H1 (cell line): ENCODE data around the gene FAM209A. TPM values are rescaled to one million over a fixed set of nuclear protein-coding genes. Genes with fewer than 3 reads are reported as not detected.

Source experiments
- CTCF ChIA-PET: fragments of 300-600 bp; sonication (Branson Sonifier 250); formaldehyde crosslinking; loops from one replicate; lab custom pipeline; 2021; ENCODE audit not compliant: partially characterized antibody; lab: Charles Lee
- POLR2A ChIA-PET: fragments of 300-600 bp; sonication (Branson Sonifier 250); formaldehyde crosslinking; loops from one replicate; lab custom pipeline; 2021; ENCODE audit warnings: inconsistent platforms; ENCODE audit not compliant: partially characterized antibody; lab: Charles Lee
- DNase-seq, 2 experiments: peaks; one replicate each; pipeline versions ENCODE4 v3.0.0 to v3.0.0-alpha.2; 2010 to 2022; ENCODE audit warnings: low spot score in 2 of 2, low read depth in 1 of 2, mixed read lengths in 1 of 2
- FAIRE-seq: peaks from 2 replicates; lab custom pipeline; 2011; peaks lifted over from hg19 to GRCh38; lab: Jason Lieb, UNC
- H2AFZ ChIP-seq: 2 replicates; pipeline ENCODE4 v1.8.1; 2012; ENCODE audit warnings: low read length, inconsistent platforms
- H2AK5ac ChIP-seq: 2 replicates; pipeline ENCODE4 v1.6.1; 2013; ENCODE audit warnings: low read depth, low read length
- H2BK120ac ChIP-seq: replicated peaks from 2 replicates; pipeline ENCODE3; 2013; ENCODE audit warnings: low read depth, low read length, inconsistent platforms
- H2BK12ac ChIP-seq: 2 replicates; pipeline ENCODE4 v1.6.1; 2013; ENCODE audit warnings: low read depth, low read length
- H2BK15ac ChIP-seq: 2 replicates; pipeline ENCODE4 v1.6.1; 2013; ENCODE audit warnings: low read length
- H2BK20ac ChIP-seq: 2 replicates; pipeline ENCODE4 v1.6.1; 2013; ENCODE audit warnings: low read length
- H2BK5ac ChIP-seq: 2 replicates; pipeline ENCODE4 v1.6.1; 2013; ENCODE audit warnings: low read depth, low read length
- H3K14ac ChIP-seq: 2 replicates; pipeline ENCODE4 v1.6.1; 2013; ENCODE audit warnings: inconsistent platforms; ENCODE audit not compliant: insufficient read length
- H3K18ac ChIP-seq: 2 replicates; pipeline ENCODE4 v1.6.1; 2013; ENCODE audit warnings: low read length; ENCODE audit errors: extremely low read depth
- H3K23ac ChIP-seq: 2 replicates; pipeline ENCODE4 v1.6.1; 2013; ENCODE audit warnings: inconsistent platforms; ENCODE audit not compliant: insufficient read length
- H3K23me2 ChIP-seq: 2 replicates; pipeline ENCODE4 v1.6.1; 2013; ENCODE audit warnings: low read depth, low read length
- H3K27ac ChIP-seq: 2 replicates; pipeline ENCODE4 v1.6.1; 2011; ENCODE audit warnings: low read depth, low read length, inconsistent platforms
- H3K27me3 ChIP-seq, 4 experiments: replicated peaks in 1 of 4; 1 replicate in 1 of 4; 2 replicates in 3 of 4; pipeline versions ENCODE4 v1.6.1 to v1.8.1; 2011 to 2013; ENCODE audit warnings: low read length in 3 of 4, mild to moderate bottlenecking in 3 of 4, inconsistent platforms in 2 of 4, mixed read lengths in 2 of 4, moderate library complexity in 1 of 4; ENCODE audit not compliant: control insufficient read depth in 3 of 4, insufficient read depth in 3 of 4; ENCODE audit errors: extremely low read depth in 1 of 4
- H3K36me3 ChIP-seq, 4 experiments: 2 replicates each; pipeline versions ENCODE4 v1.6.1 to v1.8.1; 2011 to 2013; ENCODE audit warnings: mild to moderate bottlenecking in 4 of 4, low read length in 3 of 4, moderate library complexity in 2 of 4, control low read depth in 1 of 4, inconsistent platforms in 1 of 4; ENCODE audit not compliant: insufficient read depth in 4 of 4, control insufficient read depth in 2 of 4
- H3K4ac ChIP-seq: replicated peaks from 2 replicates; pipeline ENCODE3; 2013; ENCODE audit warnings: low read length, low read depth, mixed read lengths, inconsistent platforms; ENCODE audit not compliant: insufficient read length
- H3K4me1 ChIP-seq, 4 experiments: replicated peaks in 1 of 4; 1 replicate in 1 of 4; 2 replicates in 3 of 4; pipeline versions ENCODE4 v1.6.1 to v1.8.1; 2011 to 2013; ENCODE audit warnings: low read length in 3 of 4, inconsistent platforms in 2 of 4, mixed read lengths in 1 of 4; ENCODE audit not compliant: insufficient read depth in 4 of 4, control insufficient read depth in 3 of 4
- H3K4me2 ChIP-seq, 2 experiments: 2 replicates each; pipeline versions ENCODE4 v1.6.1 to v1.8.1; 2011 to 2013; ENCODE audit warnings: low read depth in 2 of 2, low read length in 2 of 2, control low read depth in 1 of 2, inconsistent platforms in 1 of 2, mild to moderate bottlenecking in 1 of 2; ENCODE audit not compliant: insufficient read depth in 1 of 2
- H3K4me3 ChIP-seq, 4 experiments: fragments of 200-600, 300-600 bp in 1 of 4; sonication (generic), shearing (Covaris generic), sonication (Bioruptor Twin) in 1 of 4; 2 replicates each; pipeline versions ENCODE4 v1.5.1 to v1.8.1; 2011 to 2016; ENCODE audit warnings: low read length in 4 of 4, low read depth in 3 of 4, control low read depth in 2 of 4, inconsistent platforms in 2 of 4, mild to moderate bottlenecking in 2 of 4, mixed read lengths in 1 of 4, moderate library complexity in 1 of 4; ENCODE audit not compliant: insufficient read depth in 2 of 4; ENCODE audit errors: extremely low read depth in 1 of 4
- H3K56ac ChIP-seq: replicated peaks from 2 replicates; pipeline ENCODE3; 2013; ENCODE audit warnings: low read depth, mild to moderate bottlenecking, mixed read lengths, low read length, inconsistent platforms; ENCODE audit not compliant: insufficient read length
- H3K79me1 ChIP-seq: 2 replicates; pipeline ENCODE4 v1.6.1; 2013; ENCODE audit warnings: low read depth, low read length, control low read depth
- H3K79me2 ChIP-seq, 2 experiments: 2 replicates each; pipeline versions ENCODE4 v1.6.1 to v1.8.1; 2012 to 2013; ENCODE audit warnings: low read length in 2 of 2, mild to moderate bottlenecking in 2 of 2, inconsistent platforms in 1 of 2; ENCODE audit not compliant: insufficient read depth in 2 of 2, control insufficient read depth in 1 of 2
- H3K9ac ChIP-seq, 4 experiments: replicated peaks in 1 of 4; 1 replicate in 1 of 4; 2 replicates in 3 of 4; pipeline versions ENCODE4 v1.6.1 to v1.8.1; 2011 to 2013; ENCODE audit warnings: low read depth in 3 of 4, low read length in 3 of 4, control low read depth in 2 of 4, mild to moderate bottlenecking in 2 of 4, moderate library complexity in 2 of 4, inconsistent platforms in 1 of 4; ENCODE audit errors: extremely low read depth in 1 of 4
- H3K9me3 ChIP-seq, 2 experiments: 2 replicates each; pipeline versions ENCODE4 v1.6.1 to v1.8.1; 2012 to 2013; ENCODE audit warnings: mild to moderate bottlenecking in 2 of 2, moderate library complexity in 2 of 2, control low read depth in 1 of 2, inconsistent platforms in 1 of 2, low read depth in 1 of 2, low read length in 1 of 2, mixed read lengths in 1 of 2; ENCODE audit not compliant: insufficient read depth in 2 of 2
- H4K20me1 ChIP-seq, 2 experiments: replicated peaks in 1 of 2; 2 replicates each; pipeline versions ENCODE3 to v1.8.1; 2011 to 2013; ENCODE audit warnings: inconsistent platforms in 2 of 2, low read length in 2 of 2, mild to moderate bottlenecking in 1 of 2; ENCODE audit not compliant: insufficient read depth in 2 of 2, control insufficient read depth in 1 of 2
- H4K5ac ChIP-seq: 2 replicates; pipeline ENCODE4 v1.6.1; 2013; ENCODE audit warnings: low read length, low read depth, mixed read lengths, inconsistent platforms; ENCODE audit not compliant: insufficient read length
- H4K8ac ChIP-seq: 2 replicates; pipeline ENCODE4 v1.8.0; 2013; ENCODE audit warnings: mild to moderate bottlenecking, moderate library complexity, low read length, inconsistent platforms; ENCODE audit not compliant: insufficient read depth; ENCODE audit errors: extremely low read depth
- H4K91ac ChIP-seq: replicated peaks from 2 replicates; pipeline ENCODE3; 2013; ENCODE audit warnings: low read length, mixed read lengths, inconsistent platforms; ENCODE audit not compliant: insufficient read length
- CBX5 ChIP-seq: fragments of 300-800, 300-1000 bp; sonication (generic); IDR thresholded peaks from 2 replicates; pipeline ENCODE4 v1.7.1; 2016; ENCODE audit warnings: antibody characterized with exemption, low read length, low read depth
- CHD2 ChIP-seq: IDR thresholded peaks from 2 replicates; pipeline ENCODE4 v1.6.1; 2012; ENCODE audit warnings: low read length, improper control_type of control experiment
- EGR1 ChIP-seq: IDR thresholded peaks from 2 replicates; pipeline ENCODE4 v1.6.1; 2011; ENCODE audit warnings: low read depth, low read length, borderline replicate concordance
- EZH2 ChIP-seq: fragments of 200-600 bp; sonication (generic); IDR thresholded peaks from 2 replicates; pipeline ENCODE4 v1.7.1; 2012; ENCODE audit warnings: low read depth, mild to moderate bottlenecking, moderate library complexity, low read length, inconsistent platforms; ENCODE audit not compliant: severe bottlenecking
- FOSL1 ChIP-seq: IDR thresholded peaks from 2 replicates; pipeline ENCODE4 v1.6.1; 2011; ENCODE audit warnings: mild to moderate bottlenecking, low read depth, low read length, moderate library complexity; ENCODE audit not compliant: insufficient read depth
- HDAC2 ChIP-seq, 2 experiments: fragments of 300-600 bp in 1 of 2; sonication (generic) in 1 of 2; IDR thresholded peaks; 2 replicates each; pipeline ENCODE4 v1.6.1; 2011 to 2012; ENCODE audit warnings: low read depth in 2 of 2, low read length in 2 of 2, mild to moderate bottlenecking in 2 of 2, moderate library complexity in 2 of 2, borderline replicate concordance in 1 of 2, inconsistent platforms in 1 of 2
- POLR2A ChIP-seq, 2 experiments: IDR thresholded peaks; 1 replicate in 1 of 2; 2 replicates in 1 of 2; pipeline ENCODE4 v1.6.1; 2011; ENCODE audit warnings: low read depth in 2 of 2, low read length in 2 of 2, mild to moderate bottlenecking in 2 of 2; ENCODE audit errors: control extremely low read depth in 1 of 2
- RNF2 ChIP-seq: fragments of 200-900, 300-1000 bp; sonication (generic); IDR thresholded peaks from 2 replicates; pipeline ENCODE4 v1.7.1; 2016; ENCODE audit warnings: borderline replicate concordance, low read depth, mild to moderate bottlenecking, antibody characterized with exemption, low read length; ENCODE audit not compliant: poor library complexity, severe bottlenecking; ENCODE audit errors: missing control alignments
- SIN3A ChIP-seq, 2 experiments: IDR thresholded peaks in 1 of 2; conservative IDR thresholded peaks in 1 of 2; 2 replicates each; pipeline ENCODE4 v1.6.1; 2011 to 2012; ENCODE audit warnings: low read length in 2 of 2, improper control_type of control experiment in 1 of 2, low read depth in 1 of 2, mild to moderate bottlenecking in 1 of 2
- SIX5 ChIP-seq: IDR thresholded peaks from 2 replicates; pipeline ENCODE4 v1.6.1; 2011; ENCODE audit warnings: mild to moderate bottlenecking, low read depth, low read length
- SRF ChIP-seq: IDR thresholded peaks from 2 replicates; pipeline ENCODE4 v1.6.1; 2011; ENCODE audit warnings: mild to moderate bottlenecking, low read depth, low read length, moderate library complexity
- TCF12 ChIP-seq: IDR thresholded peaks from 2 replicates; pipeline ENCODE4 v1.6.1; 2011; ENCODE audit warnings: low read depth, mild to moderate bottlenecking, low read length
- USF2 ChIP-seq: IDR thresholded peaks from 2 replicates; pipeline ENCODE4 v1.6.1; 2011; ENCODE audit warnings: low read length, improper control_type of control experiment
- WGBS, 2 experiments: shearing (Covaris generic) in 1 of 2; methylation state at CpG; one replicate each; pipeline versions ENCODE4 v1.1.6 to v1.1.7; 2013 to 2015; ENCODE audit warnings: low lambda C conversion rate in 2 of 2, mixed read lengths in 2 of 2, inconsistent platforms in 1 of 2, low coverage in 1 of 2, missing lambda C conversion rate in 1 of 2; ENCODE audit not compliant: insufficient replicate concordance in 2 of 2, insufficient coverage in 1 of 2, insufficient read length in 1 of 2; ENCODE audit errors: extremely low coverage in 1 of 2, missing lambda C conversion rate in 1 of 2; 5-methylcytosine and 5-hydroxymethylcytosine counted together
- polyA plus RNA-seq, 7 experiments: library from polyadenylated mRNA; depleted of rRNA in 3 of 7; stranded (reverse) in 5 of 7; unstranded in 2 of 7; fragments of >200 nt in 5 of 7; fragments of 200-250 nt in 2 of 7; gene quantifications; 1 replicate in 5 of 7; 2 replicates in 1 of 7; 4 replicates in 1 of 7; pipeline versions ENCODE4 v1.2.1 to v1.2.3, GENCODE V29; 2011 to 2013; ENCODE audit warnings: missing spikeins in 2 of 7, mixed read lengths in 2 of 7
- total RNA-seq: library from RNA; stranded (reverse); fragmentation: NEBNext Ultra II Directional; extraction: Animal tissue kit (Norgen Biotek cat#: 25700); gene quantifications from 2 replicates; pipeline ENCODE4 v1.2.1, GENCODE V29; 2021

FAM209A gene
- total and polyA plus RNA-seq, 2 of the 8 experiments (the other 6 are each of a cell fraction or from before 2014, with no cell fraction given) = 0.15 TPM; not detected in 1

- H4K91ac ChIP-seq = no peak overlapping the region
- H2AK5ac ChIP-seq = no peak overlapping the region
- H2BK5ac ChIP-seq = no peak overlapping the region
- no peaks in the 10 kb centered on the region for H3K9me3 ChIP-seq
- H3K4me1 ChIP-seq = no peaks in the 10 kb centered on the region
- 94% methylated on average over 1 of the region's 1 CpG; no CpG with 5 or more reads in 1 of the 2 experiments for WGBS, 2 experiments
- no peak overlapping the region for H3K4me2 ChIP-seq
- no peak overlapping the region for H4K8ac ChIP-seq
- ChIA-PET POLR2A (no interaction called here), CTCF (interaction anchor here (0.9 kb wide), 1 partner anchor 50 kb away, joined by 3 read pairs; no protein-coding TSS in a partner anchor)
- H3K18ac ChIP-seq = no peak overlapping the region
- H2BK15ac ChIP-seq = no peak overlapping the region
- H3K79me2 ChIP-seq = no peaks in the 10 kb centered on the region
- no peak overlapping the region for H3K4me3 ChIP-seq
- H4K5ac ChIP-seq = no peak overlapping the region
- H3K4ac ChIP-seq = no peak overlapping the region
- H2AFZ ChIP-seq = no peak overlapping the region
- no peak overlapping the region for H2BK12ac ChIP-seq
- DNase-seq (no peak), FAIRE-seq (no peak)
- H3K79me1 ChIP-seq = no peaks in the 10 kb centered on the region
- H3K27me3 ChIP-seq = no peaks in the 10 kb centered on the region
- no peak overlapping the region for H3K9ac ChIP-seq
- peaks cover 0 to 2% of the 10 kb centered on the region in 2 experiments for H4K20me1 ChIP-seq
- no peak overlapping the region for H3K23ac ChIP-seq
- no peak overlapping the region for H2BK20ac ChIP-seq
- no peak overlapping the region for H3K14ac ChIP-seq
- H3K36me3 ChIP-seq = no peaks in the 10 kb centered on the region; a peak in 1 of 8 replicates
- no peak overlapping the region for H3K56ac ChIP-seq
- H3K23me2 ChIP-seq = no peaks in the 10 kb centered on the region
- no peak overlapping the region for H2BK120ac ChIP-seq
- no peak overlapping the region for H3K27ac ChIP-seq
- TF ChIP-seq HDAC2 (IDR thresholded peaks at IDR 0.05; ENCODE audit: borderline replicate concordance in 1 of 2, low read depth in 2 of 2, low read length in 2 of 2) (no peak), SIN3A (conservative IDR thresholded peaks at IDR 0.05 in 1 of 2, IDR thresholded peaks at IDR 0.05 in 1 of 2; ENCODE audit: low read depth in 1 of 2, low read length in 2 of 2) (no peak), POLR2A (IDR thresholded peaks at IDR 0.05; ENCODE audit: control extremely low read depth in 1 of 2, low read depth in 2 of 2, low read length in 2 of 2) (no peak), SIX5 (no peak), EGR1 (no peak), EZH2 (no peak), CBX5 (no peak), USF2 (no peak), TCF12 (no peak), RNF2 (no peak), FOSL1 (no peak), SRF (no peak), CHD2 (no peak)
Measured at GRCh38 chr20:56501116-56501515, 23.4 kb upstream of the FAM209A start.
